COR-L47 (cell line): Measurements from ENCODE around the gene YWHAQ.

ENCODE experiments used
- DNase-seq: peaks from one replicate; lab custom pipeline; 2025; lab: John Stamatoyannopoulos, UW

The YWHAQ gene

GRCh38 chr2:9655441-9656269 is 24.9 kb upstream of the YWHAQ start:
- DNase-seq = no peak

- DNase-seq = no peak
Observed at GRCh38 chr2:9654452-9655100, 23.8 kb upstream of the YWHAQ start.

GRCh38 chr2:9653485-9654271 is 22.9 kb upstream of the YWHAQ start:
- DNase-seq = peak; percentile 79

GRCh38 chr2:9652898-9653479 is 22.2 kb upstream of the YWHAQ start:
- peak; percentile 57 for DNase-seq

- DNase-seq = no peak
Observed at GRCh38 chr2:9652267-9652666, 21.5 kb upstream of the YWHAQ start.

- no peak for DNase-seq
Observed at GRCh38 chr2:9650119-9650821, 19.5 kb upstream of the YWHAQ start.

GRCh38 chr2:9649261-9649660 is 18.5 kb upstream of the YWHAQ start:
- DNase-seq = no peak

GRCh38 chr2:9648821-9649220 is 18.0 kb upstream of the YWHAQ start:
- peak; percentile 90 for DNase-seq

- no peak for DNase-seq
Observed at GRCh38 chr2:9647884-9648283, 17.1 kb upstream of the YWHAQ start.

GRCh38 chr2:9646196-9647030 is 15.6 kb upstream of the YWHAQ start:
- DNase-seq = no peak

GRCh38 chr2:9644603-9645002 is 13.8 kb upstream of the YWHAQ start:
- DNase-seq = no peak

GRCh38 chr2:9644021-9644420 is 13.2 kb upstream of the YWHAQ start:
- DNase-seq = no peak

GRCh38 chr2:9641641-9642040 is 10.8 kb upstream of the YWHAQ start:
- no peak for DNase-seq

GRCh38 chr2:9640403-9641104 is 9.8 kb upstream of the YWHAQ start:
- no peak for DNase-seq

- no peak for DNase-seq
Observed at GRCh38 chr2:9639740-9640343, 9.0 kb upstream of the YWHAQ start.

- DNase-seq = no peak
Observed at GRCh38 chr2:9639000-9639602, 8.3 kb upstream of the YWHAQ start.

GRCh38 chr2:9638532-9638931 is 7.7 kb upstream of the YWHAQ start:
- peak; percentile 52 for DNase-seq

- peak; percentile 12 for DNase-seq
Observed at GRCh38 chr2:9637330-9637729, 6.5 kb upstream of the YWHAQ start.

- DNase-seq = no peak
Observed at GRCh38 chr2:9634133-9634532, 3.3 kb upstream of the YWHAQ start.
